Neutrophil (primary cell): Measurements from ENCODE around the gene THBS2.

Experiments used
- H3K27ac ChIP-seq: fragments of 200-600 bp; sonication (generic); 2 replicates; pipeline ENCODE4 v1.5.1; 2016; ENCODE audit warnings: mild to moderate bottlenecking, moderate library complexity
- H3K27me3 ChIP-seq: fragments of 200-600 bp; sonication (generic); 2 replicates; pipeline ENCODE4 v1.6.0; 2016; ENCODE audit warnings: mild to moderate bottlenecking
- H3K36me3 ChIP-seq: fragments of 200-600 bp; sonication (generic); 2 replicates; pipeline ENCODE4 v1.5.1; 2017
- H3K4me1 ChIP-seq, 2 experiments: fragments of 200-600 bp in 1 of 2; sonication (generic) in 1 of 2; 1 replicate in 1 of 2; 2 replicates in 1 of 2; pipeline versions ENCODE4 v1.5.1 to v1.6.1; 2013 to 2016; ENCODE audit warnings: low read depth in 1 of 2, low read length in 1 of 2, mild to moderate bottlenecking in 1 of 2, moderate library complexity in 1 of 2; ENCODE audit not compliant: control insufficient read depth in 1 of 2, insufficient read depth in 1 of 2
- H3K4me3 ChIP-seq, 2 experiments: fragments of 200-600 bp in 1 of 2; sonication (generic) in 1 of 2; 1 replicate in 1 of 2; 2 replicates in 1 of 2; pipeline ENCODE4 v1.5.1; 2013 to 2016; ENCODE audit warnings: low read depth in 1 of 2, low read length in 1 of 2, mild to moderate bottlenecking in 1 of 2, moderate library complexity in 1 of 2
- H3K9me3 ChIP-seq: fragments of 200-600 bp; sonication (generic); 2 replicates; pipeline ENCODE4 v1.5.1; 2016
- CTCF ChIP-seq: fragments of 200-600 bp; sonication (generic); IDR thresholded peaks from 2 replicates; pipeline ENCODE4 v1.5.1; 2016; ENCODE audit warnings: antibody characterized with exemption

The THBS2 gene

DNA sequence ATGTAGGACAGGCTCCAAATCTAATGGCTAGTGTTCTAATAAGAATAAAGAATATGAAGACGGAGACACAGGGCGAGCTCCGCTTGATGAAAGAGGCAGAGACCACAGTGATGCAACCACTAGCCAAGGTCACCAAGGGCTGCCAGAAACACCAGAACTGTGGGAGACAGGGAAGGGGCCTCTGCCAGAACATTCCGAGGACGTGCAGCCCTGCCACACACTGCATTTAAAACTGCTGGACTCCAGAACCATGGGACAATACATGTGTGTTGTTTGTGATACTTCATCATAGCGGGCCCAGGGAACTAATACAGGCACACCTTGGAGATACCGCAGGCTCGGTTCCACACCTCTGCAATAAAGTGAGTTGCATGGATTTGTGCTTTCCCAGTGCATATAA is 2.9 kb upstream of the THBS2 start:
- Histone ChIP-seq H3K27ac (no peak overlapping the region), H3K36me3 (no peaks in the 10 kb centered on the region), H3K4me1 (no peaks in the 10 kb centered on the region), H3K4me3 (no peak overlapping the region), H3K27me3 (peaks cover 45% of the 10 kb centered on the region), H3K9me3 (no peaks in the 10 kb centered on the region)
- no peak for TF ChIP-seq CTCF

DNA sequence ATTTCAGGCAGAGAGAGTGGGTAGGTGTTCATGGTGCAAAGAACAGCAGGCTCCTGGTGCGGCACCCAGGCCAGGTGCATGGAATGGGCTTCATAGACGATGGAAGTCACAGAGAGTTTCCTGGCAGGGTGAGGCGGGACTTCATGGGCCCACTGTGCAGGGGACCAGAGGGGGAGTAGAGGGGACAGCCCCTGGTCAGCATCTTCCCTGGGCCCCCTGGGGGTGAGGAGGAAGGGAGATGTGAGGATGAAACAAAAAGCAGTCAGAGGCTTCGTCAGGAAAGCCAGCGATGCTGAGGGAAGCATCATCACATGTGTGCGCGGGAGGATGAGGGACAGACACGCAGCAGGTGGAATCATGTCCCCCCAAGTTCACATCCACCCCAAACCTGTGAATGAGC is 2.4 kb upstream of the THBS2 start:
- Histone ChIP-seq H3K27ac (no peak overlapping the region), H3K9me3 (no peaks in the 10 kb centered on the region), H3K4me3 (no peak overlapping the region), H3K36me3 (no peaks in the 10 kb centered on the region), H3K27me3 (peaks cover 50% of the 10 kb centered on the region), H3K4me1 (no peaks in the 10 kb centered on the region)
- TF ChIP-seq CTCF = no peak

DNA sequence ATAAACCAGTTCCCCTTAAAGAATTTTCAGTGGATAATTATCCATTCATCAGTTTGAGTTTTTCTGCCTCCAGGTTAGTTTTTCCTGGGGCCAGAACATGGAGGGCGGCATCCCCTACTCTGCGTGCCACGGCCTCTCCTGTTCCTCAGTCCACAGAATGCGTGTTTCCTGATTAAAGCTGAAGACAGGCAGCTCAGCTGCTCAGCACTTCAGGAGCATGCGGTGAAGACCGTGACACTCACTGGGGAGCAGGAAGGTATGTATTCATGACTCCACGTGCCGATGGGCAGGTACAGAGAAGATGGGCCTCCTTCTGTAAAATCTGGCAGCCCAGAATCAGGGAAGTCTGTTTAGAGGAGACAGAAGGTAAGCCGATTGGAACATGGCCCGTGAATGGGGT is 2.0 kb upstream of the THBS2 start:
- H3K27ac ChIP-seq = no peak overlapping the region
- H3K4me1 ChIP-seq = no peaks in the 10 kb centered on the region
- H3K36me3 ChIP-seq = no peaks in the 10 kb centered on the region
- H3K4me3 ChIP-seq = no peak overlapping the region
- TF ChIP-seq CTCF = no peak
- H3K9me3 ChIP-seq = no peaks in the 10 kb centered on the region
- peaks cover 54% of the 10 kb centered on the region for H3K27me3 ChIP-seq

- TF ChIP-seq CTCF = no peak
- H3K4me1 ChIP-seq = no peaks in the 10 kb centered on the region
- H3K27me3 ChIP-seq = peaks cover 61% of the 10 kb centered on the region
- no peak overlapping the region for H3K4me3 ChIP-seq
- no peaks in the 10 kb centered on the region for H3K36me3 ChIP-seq
- H3K27ac ChIP-seq = no peak overlapping the region
- H3K9me3 ChIP-seq = no peaks in the 10 kb centered on the region
Measured at GRCh38 chr6:169254456-169255316, 1.0 kb upstream of the THBS2 start.

GRCh38 chr6:169252505-169253189 is 999 bp downstream of the THBS2 start:
- Histone ChIP-seq H3K27ac (no peak overlapping the region), H3K27me3 (peaks cover 61% of the 10 kb centered on the region), H3K36me3 (no peaks in the 10 kb centered on the region), H3K4me3 (no peak overlapping the region), H3K9me3 (no peaks in the 10 kb centered on the region), H3K4me1 (no peaks in the 10 kb centered on the region)
- TF ChIP-seq CTCF = no peak
